KMS-11 (cell line): ENCODE results near the gene ADAM23.
A peak's percentile ranks its signal among the peaks of the same experiment; 100 is the strongest.
"Not testable (repeated sequence)": the region's sequence is repeated elsewhere in the genome, so short reads cannot be mapped to it uniquely, and the experiment has no call there.

Experiments used
- H2AFZ ChIP-seq: fragments of 200-600 bp; sonication (generic); 2 replicates; pipeline ENCODE4 v1.6.1; 2016; ENCODE audit warnings: antibody characterized with exemption, mixed run types, low read depth
- H3K27ac ChIP-seq: fragments of 200-600 bp; sonication (generic); 2 replicates; pipeline ENCODE4 v1.6.1; 2016; ENCODE audit warnings: mild to moderate bottlenecking, mixed run types
- H3K27me3 ChIP-seq: fragments of 200-600 bp; sonication (generic); 2 replicates; pipeline ENCODE4 v1.6.1; 2017; ENCODE audit warnings: mild to moderate bottlenecking, low read depth, mixed run types, moderate library complexity; ENCODE audit not compliant: insufficient read depth
- H3K36me3 ChIP-seq: fragments of 200-600 bp; sonication (generic); 2 replicates; pipeline ENCODE4 v1.6.1; 2017; ENCODE audit warnings: mild to moderate bottlenecking, mixed run types; ENCODE audit not compliant: insufficient read depth
- H3K4me1 ChIP-seq: fragments of 200-600 bp; sonication (generic); 2 replicates; pipeline ENCODE4 v1.6.1; 2016; ENCODE audit warnings: mild to moderate bottlenecking, low read depth, mixed run types; ENCODE audit not compliant: poor library complexity, severe bottlenecking
- H3K4me2 ChIP-seq: fragments of 200-600 bp; sonication (generic); 2 replicates; pipeline ENCODE4 v1.7.0; 2016; ENCODE audit warnings: mild to moderate bottlenecking, mixed run types
- H3K4me3 ChIP-seq: fragments of 200-600 bp; sonication (generic); IDR thresholded peaks from 2 replicates; pipeline ENCODE4 v1.6.1; 2017; ENCODE audit warnings: low read depth, low read length, mixed read lengths; ENCODE audit not compliant: insufficient read depth
- H3K79me2 ChIP-seq: fragments of 200-600 bp; sonication (generic); 2 replicates; pipeline ENCODE4 v1.6.1; 2016; ENCODE audit warnings: low read depth, mixed run types; ENCODE audit not compliant: insufficient read depth
- H3K9ac ChIP-seq: fragments of 200-600 bp; sonication (generic); 2 replicates; pipeline ENCODE4 v1.6.1; 2016; ENCODE audit warnings: mild to moderate bottlenecking, mixed run types
- H4K20me1 ChIP-seq: fragments of 200-600 bp; sonication (generic); 2 replicates; pipeline ENCODE4 v1.6.1; 2016; ENCODE audit warnings: mild to moderate bottlenecking, mixed run types; ENCODE audit not compliant: insufficient read depth
- CTCF ChIP-seq: fragments of 200-600 bp; sonication (generic); conservative IDR thresholded peaks from 2 replicates; pipeline ENCODE4 v1.6.1; 2017; ENCODE audit warnings: low read depth, mild to moderate bottlenecking, antibody characterized with exemption, low read length, moderate library complexity, mixed read lengths

The ADAM23 gene

DNA sequence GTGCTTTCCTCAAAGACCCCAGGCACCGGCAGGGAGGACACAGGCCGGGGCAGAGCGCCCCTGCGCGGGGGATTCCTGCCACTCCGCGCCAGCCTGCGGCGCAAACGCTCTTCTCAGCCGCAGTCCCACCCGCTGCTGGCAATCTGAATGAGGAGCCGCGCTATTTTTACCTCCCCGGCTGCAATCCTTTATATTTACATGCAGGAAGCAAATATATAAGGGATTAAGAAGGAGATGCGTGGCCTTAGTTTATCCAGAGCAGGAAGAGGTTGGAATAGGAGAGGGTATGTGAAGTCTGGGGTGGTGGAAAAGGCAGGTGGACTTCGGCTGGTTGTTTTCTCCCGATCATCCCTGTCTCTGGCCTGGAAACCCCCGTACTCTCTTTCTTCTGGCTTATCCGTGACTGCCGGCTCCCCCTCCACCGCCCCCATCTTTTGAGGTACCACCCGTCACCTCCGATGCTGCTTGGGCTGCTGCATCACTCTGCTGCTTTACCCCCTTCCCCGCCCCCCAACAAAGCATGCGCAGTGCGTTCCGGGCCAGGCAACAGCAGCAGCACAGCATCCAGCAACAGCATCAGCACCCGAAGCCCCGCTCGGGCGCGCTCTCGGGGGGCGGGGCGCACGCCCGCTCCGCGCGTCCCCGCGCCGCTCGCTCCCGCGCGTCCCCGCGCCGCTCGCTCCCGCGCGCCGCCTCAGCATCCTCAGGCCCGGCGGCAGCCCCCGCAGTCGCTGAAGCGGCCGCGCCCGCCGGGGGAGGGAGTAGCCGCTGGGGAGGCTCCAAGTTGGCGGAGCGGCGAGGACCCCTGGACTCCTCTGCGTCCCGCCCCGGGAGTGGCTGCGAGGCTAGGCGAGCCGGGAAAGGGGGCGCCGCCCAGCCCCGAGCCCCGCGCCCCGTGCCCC is at the start of gene ADAM23:
TSS of gene ADAM23 (plus strand) at position 700 of the 902 bp plus-strand sequence. CDS start 335 bp downstream, outside the sequence.
- Histone ChIP-seq H4K20me1 (no peaks in the 10 kb centered on the region), H3K4me2 (peak within 1 kb of the TSS; percentile 98), H3K27ac (no peak within 1 kb of the TSS), H3K27me3 (no peaks in the 10 kb centered on the region), H2AFZ (peak within 1 kb of the TSS; percentile 86), H3K36me3 (no peaks in the 10 kb centered on the region), H3K4me3 (peak within 1 kb of the TSS; percentile 56), H3K9ac (peak within 1 kb of the TSS; percentile 48; the same call in 1 of the 2 replicates), H3K79me2 (peaks cover 8% of the 10 kb centered on the region; the same call in 1 of the 2 replicates), H3K4me1 (peaks cover 34% of the 10 kb centered on the region)
- TF ChIP-seq CTCF: no peak

DNA sequence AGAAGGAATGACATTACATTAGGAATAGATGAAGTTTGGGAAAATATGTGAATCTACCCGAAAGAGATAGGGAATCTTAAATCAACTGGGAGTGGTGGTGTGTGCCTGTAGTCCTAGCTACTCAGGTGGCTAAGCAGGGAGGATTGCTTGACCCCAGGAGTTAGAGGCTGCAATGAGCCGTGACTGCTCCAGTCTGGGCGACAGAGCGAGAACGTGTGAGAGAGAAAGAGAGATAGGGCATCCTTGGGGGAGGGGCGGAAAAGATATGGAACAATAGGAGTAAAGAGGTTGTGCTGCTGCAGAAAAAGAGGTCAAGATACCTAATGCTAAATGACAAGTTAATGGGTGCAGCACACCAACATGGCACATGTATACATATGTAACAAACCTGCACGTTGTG is 47.1 kb upstream of the ADAM23 start:
- H3K36me3 ChIP-seq: no peaks in the 10 kb centered on the region

DNA sequence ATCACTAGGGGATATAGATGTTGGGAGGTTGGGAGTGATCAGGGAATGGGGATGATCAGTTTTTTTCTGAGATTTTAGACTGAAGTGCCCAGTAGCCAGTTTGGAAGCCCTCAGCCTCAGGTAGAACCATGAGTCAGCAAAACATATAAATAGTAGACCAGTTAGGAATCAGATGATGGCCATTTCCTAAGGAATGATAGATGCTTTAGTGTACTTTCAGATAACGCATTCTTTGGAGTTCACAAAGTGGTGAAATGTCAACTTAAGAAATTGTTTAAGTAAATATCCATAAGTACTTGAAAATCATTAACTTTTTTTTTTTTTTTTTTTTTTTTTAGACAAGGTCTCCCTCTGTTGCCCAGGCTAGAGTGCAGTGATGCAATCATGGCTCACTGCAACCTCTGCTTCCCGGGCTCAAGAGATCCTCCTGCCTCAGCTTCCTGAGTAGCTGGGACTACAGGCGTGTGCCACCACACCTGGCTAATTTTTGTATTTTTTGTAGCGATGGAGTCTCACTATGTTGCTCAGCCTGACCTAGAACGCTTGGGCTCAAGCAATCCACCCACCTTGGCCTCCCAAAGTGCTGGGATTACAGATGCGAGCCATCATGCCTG is 40.3 kb upstream of the ADAM23 start:
- H3K4me1 ChIP-seq, H3K4me3 ChIP-seq, H3K36me3 ChIP-seq, H3K79me2 ChIP-seq, H3K9ac ChIP-seq, H2AFZ ChIP-seq, H3K27me3 ChIP-seq, H4K20me1 ChIP-seq, H3K4me2 ChIP-seq, H3K27ac ChIP-seq: not testable (repeated sequence)

More for the DNA sequence above, 47.1 kb upstream of the ADAM23 start:
- H4K20me1 ChIP-seq: no peaks in the 10 kb centered on the region
- no peaks in the 10 kb centered on the region for H3K27me3 ChIP-seq
- no peak for TF ChIP-seq CTCF
- H3K27ac ChIP-seq: no peak overlapping the region
- no peak overlapping the region for H2AFZ ChIP-seq
- H3K4me2 ChIP-seq: no peak overlapping the region
- H3K4me3 ChIP-seq: no peak overlapping the region
- H3K9ac ChIP-seq: no peak overlapping the region
- no peaks in the 10 kb centered on the region for H3K79me2 ChIP-seq
- peaks cover 5% of the 10 kb centered on the region for H3K4me1 ChIP-seq

GRCh38 chr2:206408323-206409320 is 34.7 kb upstream of the ADAM23 start:
- Histone ChIP-seq H3K79me2 (no peaks in the 10 kb centered on the region), H4K20me1 (no peaks in the 10 kb centered on the region), H3K4me1 (no peaks in the 10 kb centered on the region), H3K4me2 (no peak overlapping the region), H3K36me3 (no peaks in the 10 kb centered on the region), H3K27me3 (no peaks in the 10 kb centered on the region), H3K4me3 (no peak overlapping the region), H3K27ac (no peak overlapping the region), H3K9ac (no peak overlapping the region), H2AFZ (no peak overlapping the region)
- no peak for TF ChIP-seq CTCF
